MM.1S (cell line): ENCODE results near the gene STX8.

Source experiments
- CTCF ChIP-seq: fragments of 300-600 bp; sonication (generic); IDR thresholded peaks from 2 replicates; pipeline ENCODE4 v1.5.1; 2016; ENCODE audit warnings: antibody characterized with exemption, low read length, mixed read lengths
- EZH2 ChIP-seq: fragments of 300-600 bp; sonication (generic); optimal IDR thresholded peaks from 2 replicates; pipeline ENCODE3; 2017; ENCODE audit warnings: low read depth, mild to moderate bottlenecking, antibody characterized with exemption, low read length, mixed read lengths
- EZH2phosphoT487 ChIP-seq: fragments of 300-600 bp; sonication (generic); IDR thresholded peaks from 2 replicates; pipeline ENCODE4 v1.6.1; 2018; ENCODE audit warnings: antibody characterized with exemption, low read length

GRCh38 chr17:9242497-9242881, 333.1 kb downstream of the STX8 start:
- no peak for TF ChIP-seq CTCF
- no peak for TF ChIP-seq EZH2
- no peak for TF ChIP-seq EZH2phosphoT487
